Left ventricle myocardium inferior (tissue), 1 donor: ENCODE measurements around the gene NAT8L. TPM values are rescaled to one million over a fixed set of nuclear protein-coding genes. Genes with fewer than 3 reads are reported as not detected.

Source experiments
- DNase-seq: peaks from one replicate; pipeline ENCODE4 v3.0.0-alpha.2; 2020
- H3K27ac ChIP-seq: fragments of 200-600 bp; replicated peaks from 2 replicates; pipeline ENCODE4 v1.8.0; 2021
- H3K27me3 ChIP-seq: fragments of 200-600 bp; 2 replicates; pipeline ENCODE4 v1.8.0; 2021; ENCODE audit warnings: low read depth
- H3K36me3 ChIP-seq: fragments of 200-600 bp; 2 replicates; pipeline ENCODE4 v1.8.0; 2021
- H3K4me1 ChIP-seq: fragments of 200-600 bp; 2 replicates; pipeline ENCODE4 v1.8.0; 2021
- H3K4me3 ChIP-seq: fragments of 200-600 bp; 2 replicates; pipeline ENCODE4 v1.8.0; 2021; ENCODE audit warnings: mild to moderate bottlenecking, moderate library complexity
- H3K9me3 ChIP-seq: fragments of 200-600 bp; replicated peaks from 2 replicates; pipeline ENCODE4 v1.8.0; 2021
- CTCF ChIP-seq: fragments of 200-600 bp; IDR thresholded peaks from 2 replicates; pipeline ENCODE4 v1.8.0; 2021; ENCODE audit warnings: antibody characterized with exemption, mild to moderate bottlenecking, borderline replicate concordance
- intact Hi-C: fragments of 100-400 bp; cut with micrococcal nuclease; formaldehyde crosslinking; loops from one replicate; pipeline ENCODE4 v1.11.0; 2022
- total RNA-seq: library from RNA; stranded (reverse); fragmentation: NEBNext Ultra II Directional; extraction: Animal tissue kit (Norgen Biotek cat#: 25700); gene quantifications from one replicate; pipeline ENCODE4 v1.2.1, GENCODE V29; 2021
- donor health status: DM: no; HTN: yes; CAD: no; lungs with severe emphysema.

The NAT8L gene
- total RNA-seq, 1 donor from 2014 or later: 0.52 TPM

GRCh38 chr4:2104556-2105345, 45.6 kb downstream of the NAT8L start:
- no peak for DNase-seq
- peaks cover 33% of the 10 kb centered on the region for H3K9me3 ChIP-seq
- no peaks in the 10 kb centered on the region for H3K27me3 ChIP-seq
- no peak for TF ChIP-seq CTCF
- intact Hi-C loops: no loop called here
- no peaks in the 10 kb centered on the region for H3K36me3 ChIP-seq
- no peak overlapping the region for H3K27ac ChIP-seq
- H3K4me3 ChIP-seq: no peak overlapping the region
- H3K4me1 ChIP-seq: no peaks in the 10 kb centered on the region

- DNase-seq: no peak
- no peaks in the 10 kb centered on the region for H3K36me3 ChIP-seq
- H3K9me3 ChIP-seq: peaks cover 33% of the 10 kb centered on the region
- H3K27ac ChIP-seq: no peak overlapping the region
- H3K27me3 ChIP-seq: no peaks in the 10 kb centered on the region
- no peak for TF ChIP-seq CTCF
- intact Hi-C loops: no loop called here
- H3K4me1 ChIP-seq: no peaks in the 10 kb centered on the region
- no peak overlapping the region for H3K4me3 ChIP-seq
These were observed 46.4 kb downstream of the NAT8L start for GRCh38 chr4:2105559-2105958.

- H3K36me3 ChIP-seq: no peaks in the 10 kb centered on the region
- TF ChIP-seq CTCF: no peak
- intact Hi-C loops: no loop called here
These were observed 57.7 kb downstream of the NAT8L start for GRCh38 chr4:2116687-2117400.

More at GRCh38 chr4:2116687-2117400, 57.7 kb downstream of the NAT8L start:
- no peak for DNase-seq
- H3K4me3 ChIP-seq: no peak overlapping the region
- no peaks in the 10 kb centered on the region for H3K9me3 ChIP-seq
- H3K4me1 ChIP-seq: no peaks in the 10 kb centered on the region
- no peaks in the 10 kb centered on the region for H3K27me3 ChIP-seq
- H3K27ac ChIP-seq: no peak overlapping the region

Other genes starting within 250 kb of the NAT8L start
- 38.8 TPM for gene LETM1, start 203.2 kb upstream of the NAT8L start, total RNA-seq
- gene NSD2, start 187.9 kb upstream of the NAT8L start, total RNA-seq: 42.5 TPM
- 10.2 TPM for gene NELFA, start 50.4 kb upstream of the NAT8L start, total RNA-seq
- 6.4 TPM for gene HAUS3, start 182.8 kb downstream of the NAT8L start, total RNA-seq
- 2.2 TPM for gene POLN, start 182.8 kb downstream of the NAT8L start, total RNA-seq
- 40.4 TPM for gene MXD4, start 202.8 kb downstream of the NAT8L start, total RNA-seq